HG03095 (cell line): ENCODE results near the gene FOSL1.

Experiments
- ATAC-seq: cut with Tn5 transposase; IDR thresholded peaks from one replicate; pipeline ENCODE4 v1.9.1; 2021; ENCODE audit warnings: moderate library complexity; ENCODE audit not compliant: unreplicated experiment

Gene FOSL1

GRCh38 chr11:65900125-65900898, at the start of gene FOSL1:
Gene FOSL1 (minus strand): TSS chr11:65900388. CDS start chr11:65900339, 49 bp downstream.
- peak; percentile 64 for ATAC-seq

GRCh38 chr11:65947603-65948125, 47.5 kb upstream of the FOSL1 start:
- ATAC-seq: no peak

GRCh38 chr11:65947133-65947532, 46.9 kb upstream of the FOSL1 start:
- no peak for ATAC-seq

- ATAC-seq: no peak
Measured at GRCh38 chr11:65946655-65947054, 46.5 kb upstream of the FOSL1 start.

GRCh38 chr11:65945941-65946558, 45.9 kb upstream of the FOSL1 start:
- ATAC-seq: no peak

- ATAC-seq: no peak
Measured at GRCh38 chr11:65945430-65945911, 45.3 kb upstream of the FOSL1 start, which contains the start of gene TSGA10IP. Gene TSGA10IP (plus strand): TSS chr11:65945480. CDS start chr11:65945676, 196 bp downstream.

- ATAC-seq: no peak
Measured at GRCh38 chr11:65944767-65945166, 44.6 kb upstream of the FOSL1 start.

- ATAC-seq: no peak
Measured at GRCh38 chr11:65944191-65944590, 44.0 kb upstream of the FOSL1 start.

GRCh38 chr11:65942531-65942930, 42.3 kb upstream of the FOSL1 start:
- no peak for ATAC-seq

GRCh38 chr11:65941720-65942310, 41.6 kb upstream of the FOSL1 start:
- ATAC-seq: no peak

GRCh38 chr11:65937766-65938165, 37.6 kb upstream of the FOSL1 start:
- ATAC-seq: no peak

GRCh38 chr11:65934014-65934413, 33.8 kb upstream of the FOSL1 start:
- no peak for ATAC-seq

- no peak for ATAC-seq
Measured at GRCh38 chr11:65932558-65932919, 32.4 kb upstream of the FOSL1 start.

- no peak for ATAC-seq
Measured at GRCh38 chr11:65931773-65932557, 31.8 kb upstream of the FOSL1 start.

GRCh38 chr11:65928667-65929066, 28.5 kb upstream of the FOSL1 start:
- ATAC-seq: no peak

GRCh38 chr11:65927904-65928397, 27.8 kb upstream of the FOSL1 start:
- peak; percentile 67 for ATAC-seq

GRCh38 chr11:65925397-65925796, 25.2 kb upstream of the FOSL1 start:
- no peak for ATAC-seq

GRCh38 chr11:65922565-65922964, 22.4 kb upstream of the FOSL1 start:
- no peak for ATAC-seq

GRCh38 chr11:65921876-65922275, 21.7 kb upstream of the FOSL1 start:
- ATAC-seq: no peak

GRCh38 chr11:65921033-65921555, 20.9 kb upstream of the FOSL1 start:
- ATAC-seq: no peak
